ENCODE data around the gene SLC25A44.
"Not testable (repeated sequence)": the region's sequence is repeated elsewhere in the genome, so short reads cannot be mapped to it uniquely, and the experiment has no call there.

Gene SLC25A44

GRCh38 chr1:156177919-156178654, 15.8 kb upstream of the SLC25A44 start:
- DNase-seq (ENCODE audit: low read depth, low spot score), result no peak
- no peak for TF ChIP-seq YY1 (IDR thresholded peaks at IDR 0.05; ENCODE audit: insufficient read depth, insufficient read length)
- TF ChIP-seq ZNF274 (IDR thresholded peaks at IDR 0.05; ENCODE audit: low read depth, low read length), result no peak
- TF ChIP-seq SUZ12 (IDR thresholded peaks at IDR 0.05; ENCODE audit: extremely low read depth, insufficient read depth, insufficient read length), result no peak
- Histone ChIP-seq H3K27me3 (ENCODE audit: insufficient read depth, insufficient read length) (no peaks in the 10 kb centered on the region), H3K9ac (ENCODE audit: insufficient read length, low read depth) (peak overlapping the region; percentile 50), H3K4me3 (ENCODE audit: insufficient read length, low read depth) (no peak overlapping the region), H3K36me3 (ENCODE audit: insufficient read depth, insufficient read length, low read length) (no peaks in the 10 kb centered on the region), H3K4me1 (ENCODE audit: insufficient read depth, insufficient read length) (peaks cover 31% of the 10 kb centered on the region), H3K9me3 (ENCODE audit: insufficient read depth, low read length) (no peaks in the 10 kb centered on the region)

- H3K27me3 ChIP-seq (ENCODE audit: insufficient read depth, insufficient read length), result no peaks in the 10 kb centered on the region
- H3K4me3 ChIP-seq (ENCODE audit: insufficient read length, low read depth), result no peak overlapping the region
These were observed 13.4 kb upstream of the SLC25A44 start for GRCh38 chr1:156180471-156180870.

GRCh38 chr1:156181391-156181924, 12.4 kb upstream of the SLC25A44 start:
- H3K4me1 ChIP-seq (ENCODE audit: insufficient read depth, insufficient read length), result peaks cover 24% of the 10 kb centered on the region
- peak; percentile 80 for DNase-seq (ENCODE audit: low read depth, low spot score)
- not testable (repeated sequence) for H3K36me3 ChIP-seq (ENCODE audit: insufficient read depth, insufficient read length, low read length); H3K4me3 ChIP-seq (ENCODE audit: insufficient read length, low read depth); H3K27me3 ChIP-seq (ENCODE audit: insufficient read depth, insufficient read length)
- H3K9ac ChIP-seq (ENCODE audit: insufficient read length, low read depth), result peak overlapping the region; percentile 8
- peaks cover 12% of the 10 kb centered on the region for H3K9me3 ChIP-seq (ENCODE audit: insufficient read depth, low read length)

More at GRCh38 chr1:156180471-156180870, 13.4 kb upstream of the SLC25A44 start:
- no peak for DNase-seq (ENCODE audit: low read depth, low spot score)
- peaks cover 27% of the 10 kb centered on the region for H3K4me1 ChIP-seq (ENCODE audit: insufficient read depth, insufficient read length)
- peaks cover 2% of the 10 kb centered on the region for H3K9me3 ChIP-seq (ENCODE audit: insufficient read depth, low read length)
- peak overlapping the region; percentile 27 for H3K9ac ChIP-seq (ENCODE audit: insufficient read length, low read depth)
- no peaks in the 10 kb centered on the region for H3K36me3 ChIP-seq (ENCODE audit: insufficient read depth, insufficient read length, low read length)
- no peak for TF ChIP-seq ZNF274 (IDR thresholded peaks at IDR 0.05; ENCODE audit: low read depth, low read length)
- no peak for TF ChIP-seq SUZ12 (IDR thresholded peaks at IDR 0.05; ENCODE audit: extremely low read depth, insufficient read depth, insufficient read length)
- TF ChIP-seq YY1 (IDR thresholded peaks at IDR 0.05; ENCODE audit: insufficient read depth, insufficient read length), result no peak

GRCh38 chr1:156182010-156182779, 11.7 kb upstream of the SLC25A44 start:
- H3K36me3 ChIP-seq (ENCODE audit: insufficient read depth, insufficient read length, low read length); H3K4me3 ChIP-seq (ENCODE audit: insufficient read length, low read depth); H3K27me3 ChIP-seq (ENCODE audit: insufficient read depth, insufficient read length); DNase-seq (ENCODE audit: low read depth, low spot score): not testable (repeated sequence)
- H3K4me1 ChIP-seq (ENCODE audit: insufficient read depth, insufficient read length), result peaks cover 16% of the 10 kb centered on the region
- H3K9ac ChIP-seq (ENCODE audit: insufficient read length, low read depth), result peak overlapping the region; percentile 46
- H3K9me3 ChIP-seq (ENCODE audit: insufficient read depth, low read length), result peaks cover 19% of the 10 kb centered on the region

- H3K36me3 ChIP-seq (ENCODE audit: insufficient read depth, insufficient read length, low read length); DNase-seq (ENCODE audit: low read depth, low spot score); H3K4me3 ChIP-seq (ENCODE audit: insufficient read length, low read depth); H3K9ac ChIP-seq (ENCODE audit: insufficient read length, low read depth); H3K27me3 ChIP-seq (ENCODE audit: insufficient read depth, insufficient read length); H3K4me1 ChIP-seq (ENCODE audit: insufficient read depth, insufficient read length): not testable (repeated sequence)
- H3K9me3 ChIP-seq (ENCODE audit: insufficient read depth, low read length), result peaks cover 48% of the 10 kb centered on the region
These were observed 7.3 kb upstream of the SLC25A44 start for GRCh38 chr1:156186347-156187177.

- not testable (repeated sequence) for H3K4me1 ChIP-seq (ENCODE audit: insufficient read depth, insufficient read length); H3K27me3 ChIP-seq (ENCODE audit: insufficient read depth, insufficient read length); H3K36me3 ChIP-seq (ENCODE audit: insufficient read depth, insufficient read length, low read length); H3K9ac ChIP-seq (ENCODE audit: insufficient read length, low read depth); H3K4me3 ChIP-seq (ENCODE audit: insufficient read length, low read depth); DNase-seq (ENCODE audit: low read depth, low spot score)
- H3K9me3 ChIP-seq (ENCODE audit: insufficient read depth, low read length), result peaks cover 48% of the 10 kb centered on the region
These were observed 3.6 kb upstream of the SLC25A44 start for GRCh38 chr1:156190265-156190664.

GRCh38 chr1:156191292-156191964, 2.5 kb upstream of the SLC25A44 start:
- DNase-seq (ENCODE audit: low read depth, low spot score), result no peak
- H3K4me3 ChIP-seq (ENCODE audit: insufficient read length, low read depth), result no peak overlapping the region
- no peaks in the 10 kb centered on the region for H3K27me3 ChIP-seq (ENCODE audit: insufficient read depth, insufficient read length)
- H3K9ac ChIP-seq (ENCODE audit: insufficient read length, low read depth), result no peak overlapping the region
- no peaks in the 10 kb centered on the region for H3K4me1 ChIP-seq (ENCODE audit: insufficient read depth, insufficient read length)
- peaks cover 12% of the 10 kb centered on the region for H3K36me3 ChIP-seq (ENCODE audit: insufficient read depth, insufficient read length, low read length)
- H3K9me3 ChIP-seq (ENCODE audit: insufficient read depth, low read length), result peaks cover 36% of the 10 kb centered on the region
- TF ChIP-seq SUZ12 (IDR thresholded peaks at IDR 0.05; ENCODE audit: extremely low read depth, insufficient read depth, insufficient read length) (no peak), ZNF274 (IDR thresholded peaks at IDR 0.05; ENCODE audit: low read depth, low read length) (no peak)
